ENCODE data around the gene PPP1R3G.

The PPP1R3G gene

GRCh38 chr6:5094327-5094726 is 9.2 kb downstream of the PPP1R3G start:
- DNase-seq (ENCODE audit: low spot score): peak; percentile 89

- DNase-seq (ENCODE audit: low spot score): peak; percentile 58
These were observed 10.1 kb downstream of the PPP1R3G start for GRCh38 chr6:5095236-5095635.

DNA sequence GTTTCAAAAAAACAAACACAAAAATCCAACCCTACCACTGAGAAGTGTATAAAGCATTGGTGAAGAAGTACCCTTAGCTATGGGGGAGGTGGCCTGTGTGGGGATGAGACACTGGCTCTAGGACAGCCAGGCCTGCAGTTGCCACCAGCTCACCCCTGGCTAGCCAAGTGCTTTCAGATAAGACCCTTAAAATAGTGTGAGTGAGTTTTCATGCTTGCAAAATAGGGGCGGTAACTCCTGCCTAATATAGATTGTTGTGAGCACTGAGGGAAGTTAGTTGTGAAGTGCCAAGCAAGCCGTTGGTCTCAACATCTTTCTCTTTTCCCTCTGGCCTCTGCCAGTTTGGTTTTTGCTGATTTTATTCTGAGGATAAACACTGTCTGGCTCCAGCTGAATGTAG is 11.3 kb downstream of the PPP1R3G start:
- no peak for DNase-seq (ENCODE audit: low spot score)

DNA sequence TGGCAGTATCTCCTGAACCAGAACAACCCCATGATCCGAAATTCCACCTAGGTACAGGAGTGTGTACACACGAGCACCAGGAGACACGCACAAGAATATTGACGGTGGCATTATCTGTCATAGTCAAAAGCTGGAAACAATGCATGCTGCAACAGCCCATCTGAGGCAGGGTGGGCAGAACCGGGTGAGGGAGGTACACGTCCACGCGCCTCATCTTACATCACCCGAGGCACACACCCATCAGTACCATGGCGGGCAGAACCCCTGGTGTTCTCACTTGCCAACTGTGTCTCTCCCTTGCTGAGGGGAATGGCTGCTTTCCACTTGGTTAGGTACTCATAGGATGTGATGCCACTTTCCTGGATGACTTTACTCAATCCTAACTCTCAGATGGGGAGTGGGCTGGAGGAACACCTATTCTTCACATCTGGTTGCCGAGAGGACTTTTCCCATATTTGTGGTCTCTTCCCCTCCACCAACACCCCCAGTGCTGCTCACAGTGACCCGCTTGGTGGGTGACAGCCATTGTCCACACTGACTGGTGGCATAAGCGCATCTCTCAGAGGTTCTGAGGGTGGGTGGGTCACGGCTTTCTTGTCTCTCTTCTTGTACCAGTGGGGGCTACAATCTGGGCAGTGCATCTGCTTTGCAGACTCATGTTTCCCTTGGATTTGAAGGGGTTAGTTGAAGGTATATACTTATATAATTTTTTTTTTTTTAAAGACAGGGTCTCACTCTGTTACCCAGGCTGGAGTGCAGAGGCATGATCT is 13.5 kb downstream of the PPP1R3G start:
- no peak for DNase-seq (ENCODE audit: low spot score)

GRCh38 chr6:5099537-5099936 is 14.4 kb downstream of the PPP1R3G start:
- no peak for DNase-seq (ENCODE audit: low spot score)

DNA sequence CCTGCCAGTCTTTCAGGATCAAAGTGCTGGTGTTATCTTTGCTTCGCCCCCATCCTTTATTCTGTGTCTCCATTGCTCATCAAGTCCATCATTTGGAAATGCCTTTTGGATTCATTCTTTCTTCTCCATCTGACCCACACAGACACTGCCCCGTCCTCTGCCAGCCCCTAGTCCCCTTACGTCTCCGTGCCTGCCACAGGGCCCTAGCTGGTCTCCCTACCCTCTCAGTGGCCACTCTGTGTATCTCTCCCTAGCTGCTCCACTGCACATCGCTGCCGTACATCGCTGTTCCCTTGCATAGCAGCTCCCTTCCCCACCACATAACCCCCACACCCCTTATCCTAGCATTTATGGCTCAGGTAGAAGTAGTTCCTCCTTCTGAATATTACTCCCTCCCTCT is 15.7 kb downstream of the PPP1R3G start:
- no peak for DNase-seq (ENCODE audit: low spot score)

DNA sequence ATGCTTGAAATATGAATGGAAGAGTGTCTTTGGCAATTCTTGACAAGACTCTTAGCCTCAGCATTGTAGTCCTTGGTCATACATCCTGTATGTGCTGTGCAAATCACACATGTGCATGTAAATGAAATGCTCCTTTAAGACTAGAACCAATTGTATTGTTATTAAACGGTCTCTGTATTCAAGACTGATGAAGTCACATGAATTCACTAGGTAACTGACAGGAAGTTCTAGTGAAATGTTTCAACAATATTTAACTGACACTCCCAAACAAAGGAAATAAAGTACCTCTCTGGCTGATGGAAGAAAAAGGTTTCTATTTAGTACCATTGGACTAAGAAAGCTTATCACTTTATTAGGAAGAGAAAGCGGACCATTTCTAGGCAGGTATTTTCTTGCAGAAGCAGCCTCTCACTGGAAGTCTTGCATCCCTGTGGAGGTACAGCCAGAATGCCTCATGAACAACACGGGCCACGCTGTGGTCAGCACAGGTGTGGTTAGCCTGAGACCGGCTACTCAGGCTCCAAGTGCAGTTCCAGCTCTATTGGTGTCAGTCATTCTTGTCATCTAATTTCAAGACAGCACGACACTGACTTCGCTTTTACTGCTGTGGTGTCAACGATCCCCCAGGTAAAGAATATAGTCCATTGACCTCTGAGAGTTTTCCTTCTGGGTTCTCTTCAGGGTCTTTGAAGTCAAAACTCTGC is 17.3 kb downstream of the PPP1R3G start:
- DNase-seq (ENCODE audit: low spot score): no peak

GRCh38 chr6:5103250-5103649 is 18.1 kb downstream of the PPP1R3G start:
- no peak for DNase-seq (ENCODE audit: low spot score)

DNA sequence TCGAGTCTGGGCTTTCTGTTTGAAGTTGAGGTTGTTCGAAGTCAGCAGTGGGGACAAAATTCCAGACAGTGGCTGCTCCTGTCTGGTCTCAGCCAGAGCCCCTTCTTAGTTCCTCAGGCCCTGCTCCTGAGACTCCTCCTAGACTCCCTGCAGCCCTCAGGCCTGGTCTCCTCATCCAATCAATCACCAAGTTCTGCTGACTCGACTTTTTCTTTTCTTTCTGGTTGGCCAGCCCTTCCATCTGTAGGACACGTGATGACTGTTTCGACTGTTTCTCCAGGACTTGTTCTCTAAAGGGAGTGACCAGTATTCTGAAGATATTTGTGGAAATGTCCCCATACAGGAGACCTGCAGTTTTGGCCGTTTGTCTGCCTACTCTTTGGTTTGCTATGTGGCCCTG is 19.5 kb downstream of the PPP1R3G start:
- DNase-seq (ENCODE audit: low spot score): no peak

GRCh38 chr6:5105146-5105545 is 20.0 kb downstream of the PPP1R3G start:
- DNase-seq (ENCODE audit: low spot score): no peak

DNA sequence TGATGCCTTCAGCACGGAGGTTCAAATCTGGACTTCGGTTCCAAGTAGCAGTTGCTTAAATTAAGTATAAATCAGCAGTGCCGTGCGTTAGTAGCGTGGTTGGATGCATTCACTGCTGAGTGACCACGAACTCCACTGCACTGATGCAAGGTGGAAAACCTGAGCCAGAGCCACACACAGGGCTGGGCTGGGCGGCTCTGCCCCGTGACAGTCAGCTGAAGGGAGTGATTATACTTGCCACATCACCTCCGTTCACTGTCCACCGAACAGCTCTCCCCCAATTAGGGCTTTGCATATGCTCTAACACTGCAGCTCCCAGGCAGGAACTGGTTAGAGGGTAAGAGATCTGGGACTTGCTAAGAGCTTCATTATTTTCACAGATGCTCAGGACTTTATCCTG is 22.2 kb downstream of the PPP1R3G start:
- no peak for DNase-seq (ENCODE audit: low spot score)

GRCh38 chr6:5108068-5108467 is 22.9 kb downstream of the PPP1R3G start:
- no peak for DNase-seq (ENCODE audit: low spot score)

- DNase-seq (ENCODE audit: low spot score): no peak
These were observed 23.5 kb downstream of the PPP1R3G start for GRCh38 chr6:5108536-5109150.

- DNase-seq (ENCODE audit: low spot score): no peak
These were observed 24.3 kb downstream of the PPP1R3G start for GRCh38 chr6:5109436-5109835.

- no peak for DNase-seq (ENCODE audit: low spot score)
These were observed 25.1 kb downstream of the PPP1R3G start for GRCh38 chr6:5110246-5110645.

DNA sequence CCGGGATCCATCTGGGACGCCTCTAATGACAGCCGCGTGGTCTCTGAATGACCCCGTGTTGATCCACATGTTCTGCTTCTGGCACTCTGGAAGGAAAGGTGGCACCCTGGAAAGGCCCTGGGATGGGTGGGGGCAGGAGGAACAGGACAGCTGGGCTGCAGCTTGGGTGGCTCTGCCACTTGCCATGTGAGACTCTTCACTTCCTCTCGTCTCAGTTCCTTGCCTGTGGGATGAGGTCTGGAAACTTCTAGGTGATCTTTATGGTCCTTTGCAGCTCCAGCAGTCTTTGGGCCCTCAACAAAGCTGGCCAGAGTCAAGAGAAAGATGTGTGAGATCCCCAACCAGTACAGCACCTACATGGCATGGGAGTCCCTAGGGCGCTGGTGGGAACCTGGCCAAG is 26.5 kb downstream of the PPP1R3G start:
- DNase-seq (ENCODE audit: low spot score): no peak

DNA sequence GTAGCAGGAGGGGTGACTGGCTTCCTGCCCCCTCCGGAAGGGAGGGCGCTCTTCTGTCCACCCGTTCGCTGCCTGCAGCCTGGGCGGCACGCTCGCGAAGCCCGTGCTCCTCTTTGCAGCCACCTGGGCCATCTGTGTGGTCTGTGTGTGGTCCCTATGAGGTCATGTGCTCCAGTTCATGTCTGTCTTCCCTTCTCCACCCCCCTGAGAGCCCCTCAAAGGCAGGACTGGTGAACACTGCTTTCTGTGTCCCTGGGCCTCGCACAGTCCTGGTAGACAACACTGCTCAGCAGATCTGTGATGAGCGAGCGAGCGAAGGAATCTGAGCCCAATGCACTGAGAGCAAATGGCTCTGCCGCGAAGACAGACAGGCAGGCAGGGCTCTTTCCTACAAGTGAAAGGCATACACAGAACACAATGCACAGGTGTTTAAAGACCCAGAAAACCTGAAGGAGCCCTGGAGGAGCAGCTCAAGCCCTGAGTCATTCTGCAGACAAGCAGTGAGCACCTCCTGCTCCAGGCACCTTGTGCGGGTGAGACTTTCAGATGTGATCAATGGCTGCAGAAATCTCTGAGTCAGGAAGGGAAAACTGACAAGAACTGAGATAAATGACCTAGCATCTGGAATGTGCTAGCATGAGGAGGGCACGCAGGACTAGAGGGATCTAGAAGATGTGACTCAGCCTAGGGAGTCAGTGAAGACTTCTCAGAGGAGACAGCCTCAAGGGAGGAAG is 27.1 kb downstream of the PPP1R3G start:
- DNase-seq (ENCODE audit: low spot score): peak; percentile 80

DNA sequence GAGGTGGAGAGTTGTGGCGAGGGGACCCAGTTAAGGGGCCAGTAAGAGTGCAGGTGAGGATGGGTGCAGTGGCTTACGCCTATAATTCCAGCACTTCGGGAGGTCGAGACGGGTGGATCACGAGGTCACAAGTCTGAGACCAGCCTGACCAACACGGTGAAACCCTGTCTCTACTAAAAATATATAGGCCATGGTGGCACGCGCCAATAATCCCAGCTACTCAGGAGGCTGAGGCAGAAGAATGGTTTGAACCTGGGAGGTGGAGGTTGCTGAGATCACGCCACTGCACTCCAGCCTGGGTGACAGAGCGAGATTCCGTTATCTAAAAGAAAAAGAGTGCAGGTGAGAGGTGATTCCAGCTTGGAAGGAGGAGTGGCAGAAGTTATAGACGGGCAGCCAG is 28.0 kb downstream of the PPP1R3G start:
- no peak for DNase-seq (ENCODE audit: low spot score)

GRCh38 chr6:5115168-5115567 is 30.0 kb downstream of the PPP1R3G start:
- DNase-seq (ENCODE audit: low spot score): no peak

GRCh38 chr6:5116243-5116991 is 31.3 kb downstream of the PPP1R3G start:
- no peak for DNase-seq (ENCODE audit: low spot score)

DNA sequence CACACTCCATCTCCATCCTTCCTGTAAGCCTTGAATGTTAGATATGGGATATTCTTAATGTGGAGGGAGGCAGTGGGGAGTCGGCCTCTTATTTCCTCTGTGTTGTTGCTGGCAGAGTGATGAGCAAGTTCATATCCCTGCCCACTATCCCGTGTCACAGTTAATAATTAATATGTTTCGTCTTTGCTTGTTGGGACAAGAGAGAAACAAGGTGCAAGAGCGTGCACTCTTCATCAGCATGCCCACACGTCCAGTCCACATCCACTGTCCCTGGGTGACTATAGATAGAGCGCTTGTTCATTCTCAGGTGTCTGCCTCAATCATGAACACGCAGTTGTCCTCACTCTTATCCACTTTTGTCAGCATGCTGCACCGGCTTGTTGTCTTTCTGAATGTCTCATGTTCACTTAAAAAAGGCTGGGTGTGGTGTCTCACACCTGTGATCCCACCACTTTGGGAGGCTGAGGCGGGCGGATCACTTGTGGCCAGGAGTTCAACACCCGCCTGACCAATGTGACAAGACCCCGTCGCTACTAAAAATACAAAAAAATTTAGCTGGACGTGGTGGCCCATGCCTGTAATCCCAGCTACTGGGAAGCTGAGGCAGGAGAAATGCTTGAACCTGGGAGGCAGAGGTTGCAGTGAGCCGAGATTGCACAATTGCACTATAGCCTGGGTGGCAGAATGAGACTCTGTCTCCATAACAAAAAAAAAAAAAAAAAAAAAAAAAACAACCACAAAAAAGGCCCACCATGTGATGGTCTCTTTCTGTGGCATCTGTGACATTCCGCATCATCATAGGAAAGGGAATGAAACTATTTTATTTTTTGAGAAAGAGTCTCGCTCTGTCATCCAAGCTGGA is 34.2 kb downstream of the PPP1R3G start:
- DNase-seq (ENCODE audit: low spot score): no peak

Data from hepatic stellate cell (primary cell).